HG03342 (cell line): ENCODE results near the gene KRT80.

ENCODE experiments used
- ATAC-seq: cut with Tn5 transposase; IDR thresholded peaks from one replicate; pipeline ENCODE4 v1.9.1; 2021; ENCODE audit warnings: mild to moderate bottlenecking, moderate library complexity; ENCODE audit not compliant: unreplicated experiment

KRT80 gene

DNA sequence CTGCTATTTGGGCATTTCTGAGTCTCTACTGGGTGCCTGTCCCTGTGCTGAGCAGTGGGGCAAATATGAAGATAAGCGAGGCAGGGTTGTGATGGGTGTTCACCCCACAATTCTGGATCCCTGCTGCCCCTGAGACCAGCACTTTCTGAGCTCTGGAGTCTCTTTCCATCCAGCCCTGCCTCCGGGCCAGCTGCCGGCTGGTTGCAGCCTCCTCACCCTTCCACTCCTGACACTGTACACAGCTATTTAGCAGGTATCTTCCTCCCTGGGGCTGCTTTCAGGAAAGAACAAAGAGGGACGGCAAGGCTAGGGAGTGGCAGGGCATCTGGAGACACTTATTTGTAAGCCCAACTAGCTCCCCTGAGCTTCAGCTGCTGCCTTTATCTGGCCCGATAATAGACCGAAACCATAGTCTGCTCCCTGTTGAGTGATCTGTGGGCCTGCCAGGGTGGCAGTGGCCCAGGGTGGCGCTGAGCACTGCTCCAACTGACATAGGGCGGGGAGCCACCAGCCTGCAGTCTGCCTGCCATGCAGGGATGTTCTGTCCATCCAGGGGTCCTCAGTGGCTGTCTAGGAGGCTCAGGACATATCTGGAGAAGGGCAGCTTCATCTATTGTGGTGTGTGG, 7.6 kb upstream of the KRT80 start:
- no peak for ATAC-seq

DNA sequence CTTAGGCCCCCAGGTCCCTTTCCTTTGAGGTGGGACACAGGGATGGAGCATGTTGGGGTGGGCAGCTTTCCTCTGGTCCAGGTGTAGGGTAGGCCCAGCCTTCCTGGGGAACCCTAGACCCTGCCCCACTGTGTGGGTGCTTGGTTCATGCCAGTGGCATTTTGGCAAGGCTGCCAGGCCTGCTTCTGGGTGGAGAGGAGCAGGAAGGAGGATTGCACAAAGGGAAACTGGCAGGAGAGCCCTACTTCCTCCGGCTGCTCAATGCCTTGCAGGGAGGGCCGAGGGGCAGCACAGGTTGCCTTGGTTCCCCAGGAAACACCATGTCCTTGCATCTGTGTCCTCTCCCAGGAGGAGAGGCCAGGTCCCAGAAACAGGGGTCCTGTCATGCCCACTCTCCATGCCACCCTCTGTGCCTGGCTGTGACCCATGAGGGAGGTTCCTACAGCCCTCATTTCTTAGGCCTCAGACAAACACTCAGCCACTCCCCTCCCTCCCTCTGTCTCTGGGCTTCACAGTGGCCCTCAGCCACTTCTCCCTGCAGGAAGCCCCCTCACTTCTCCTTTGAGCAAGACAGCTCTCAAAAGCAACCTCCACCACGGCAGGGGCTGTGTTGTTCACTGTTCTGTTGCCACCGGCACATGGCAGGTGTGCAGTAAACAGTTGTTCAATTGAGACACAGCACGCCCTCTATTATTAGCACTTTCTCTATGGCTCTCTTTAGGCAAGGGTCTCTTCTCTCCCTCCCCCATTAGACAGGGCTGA, 6.8 kb upstream of the KRT80 start:
- no peak for ATAC-seq

DNA sequence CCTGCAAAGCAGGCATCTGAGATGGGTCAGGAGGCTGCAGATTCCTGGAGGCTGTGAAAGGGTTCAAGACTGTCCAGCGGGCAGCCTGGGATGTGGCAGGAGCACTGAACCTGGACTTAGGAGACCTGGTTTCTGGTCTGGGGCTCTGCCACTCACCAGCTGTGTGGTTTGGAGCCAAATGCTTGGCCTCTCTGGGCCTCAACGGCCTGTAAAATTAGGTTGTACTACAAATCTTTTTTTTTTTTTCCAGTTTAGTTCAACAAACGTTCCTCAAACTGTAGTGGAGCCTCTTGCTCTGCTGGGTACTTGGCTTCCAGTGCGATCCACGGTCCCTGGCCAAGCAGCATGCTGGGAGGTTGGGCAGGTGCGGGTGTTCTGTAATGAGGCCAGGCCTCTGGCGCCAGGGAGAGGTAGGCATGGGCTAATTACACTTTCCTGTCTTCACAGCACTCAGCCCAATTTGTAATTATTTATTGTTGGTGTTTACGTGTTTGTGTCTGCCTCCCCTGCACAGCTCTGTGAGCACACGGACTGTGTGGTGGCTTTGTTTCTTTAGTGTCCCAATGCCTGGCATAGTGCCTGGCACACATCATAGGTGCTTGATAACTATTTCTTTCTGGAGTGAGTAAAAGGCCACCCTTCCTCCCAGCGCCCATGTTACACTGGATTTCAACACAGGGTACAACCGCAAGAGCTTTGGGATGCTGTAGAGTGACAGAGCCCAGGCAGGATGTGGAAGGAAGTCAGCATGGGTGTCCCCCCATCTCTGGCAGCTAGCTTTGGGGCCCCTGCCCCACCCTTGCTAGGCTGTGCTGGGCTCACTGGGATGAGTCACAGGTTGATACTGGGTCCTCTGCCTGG, 5.8 kb upstream of the KRT80 start:
- no peak for ATAC-seq

DNA sequence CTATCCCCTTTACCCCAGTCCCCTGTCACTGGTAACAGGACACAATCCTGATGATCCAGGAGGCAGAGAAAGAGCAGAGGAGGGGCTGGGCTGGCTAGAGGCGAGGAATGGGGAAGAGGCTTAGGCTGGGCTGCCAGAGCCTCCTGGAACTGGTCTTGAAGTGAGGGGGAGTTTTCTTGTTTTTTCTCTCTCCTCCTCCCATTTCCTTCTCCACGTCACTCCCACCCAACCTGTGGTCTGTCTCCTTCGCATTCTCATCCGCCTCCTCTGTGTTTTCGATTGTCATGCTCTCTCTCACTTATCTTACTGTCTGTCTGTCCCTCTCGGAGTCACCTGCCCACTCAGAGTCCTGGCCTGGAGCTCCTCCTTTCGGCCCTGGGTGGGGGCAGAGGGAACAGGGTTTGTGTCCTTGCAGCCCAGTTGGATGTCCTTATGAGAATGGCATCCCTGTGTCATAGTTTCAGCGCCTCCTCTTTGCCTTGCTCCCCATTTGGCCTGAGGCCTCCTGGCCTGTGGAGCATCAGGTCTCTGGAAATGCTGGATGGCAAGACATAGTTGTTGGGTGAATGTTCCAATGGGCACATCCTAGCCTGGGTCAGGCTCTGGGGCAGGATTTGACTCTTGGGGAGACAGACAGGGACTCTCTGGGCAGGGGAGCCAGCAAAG, 3.4 kb upstream of the KRT80 start:
- no peak for ATAC-seq

DNA sequence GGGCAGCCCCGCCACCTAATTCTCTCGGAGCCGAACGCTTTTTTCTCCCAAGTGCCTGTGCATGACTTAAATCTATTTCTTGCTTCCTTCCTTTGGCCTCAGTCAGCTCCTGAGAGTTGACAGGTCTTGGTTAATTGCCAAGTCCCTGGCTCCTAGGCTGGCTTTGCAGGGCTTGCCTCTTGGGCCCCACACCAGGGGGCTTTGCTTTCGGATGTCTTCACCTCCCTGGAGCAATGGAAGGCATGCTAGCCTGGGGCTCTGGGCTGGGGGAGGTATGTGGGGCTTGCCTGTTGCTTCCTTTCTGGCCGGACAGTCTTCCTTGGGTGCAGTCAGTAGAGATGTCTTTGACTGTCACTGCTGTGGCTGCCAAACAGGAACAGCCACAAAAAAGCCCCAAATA, 2.2 kb upstream of the KRT80 start:
- ATAC-seq: no peak

DNA sequence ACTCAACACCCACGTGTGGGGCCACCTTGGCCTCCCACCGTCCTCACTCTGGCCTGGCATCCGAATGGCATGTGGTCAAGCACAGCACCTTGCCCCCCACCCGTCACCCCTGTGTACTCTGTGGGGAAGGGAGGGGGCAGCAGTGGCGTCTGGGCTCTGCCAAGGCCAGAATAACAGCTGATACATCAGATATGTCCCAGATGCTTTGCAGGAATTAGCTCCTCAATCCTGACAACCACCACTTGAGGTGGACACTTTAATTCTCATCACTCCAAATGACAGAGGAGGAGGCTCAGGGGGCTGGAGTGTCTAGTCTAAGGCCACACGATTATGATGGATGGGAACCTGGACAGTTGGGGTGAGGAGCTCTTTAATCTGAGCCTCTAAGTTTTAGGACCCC, 1.7 kb upstream of the KRT80 start:
- no peak for ATAC-seq

DNA sequence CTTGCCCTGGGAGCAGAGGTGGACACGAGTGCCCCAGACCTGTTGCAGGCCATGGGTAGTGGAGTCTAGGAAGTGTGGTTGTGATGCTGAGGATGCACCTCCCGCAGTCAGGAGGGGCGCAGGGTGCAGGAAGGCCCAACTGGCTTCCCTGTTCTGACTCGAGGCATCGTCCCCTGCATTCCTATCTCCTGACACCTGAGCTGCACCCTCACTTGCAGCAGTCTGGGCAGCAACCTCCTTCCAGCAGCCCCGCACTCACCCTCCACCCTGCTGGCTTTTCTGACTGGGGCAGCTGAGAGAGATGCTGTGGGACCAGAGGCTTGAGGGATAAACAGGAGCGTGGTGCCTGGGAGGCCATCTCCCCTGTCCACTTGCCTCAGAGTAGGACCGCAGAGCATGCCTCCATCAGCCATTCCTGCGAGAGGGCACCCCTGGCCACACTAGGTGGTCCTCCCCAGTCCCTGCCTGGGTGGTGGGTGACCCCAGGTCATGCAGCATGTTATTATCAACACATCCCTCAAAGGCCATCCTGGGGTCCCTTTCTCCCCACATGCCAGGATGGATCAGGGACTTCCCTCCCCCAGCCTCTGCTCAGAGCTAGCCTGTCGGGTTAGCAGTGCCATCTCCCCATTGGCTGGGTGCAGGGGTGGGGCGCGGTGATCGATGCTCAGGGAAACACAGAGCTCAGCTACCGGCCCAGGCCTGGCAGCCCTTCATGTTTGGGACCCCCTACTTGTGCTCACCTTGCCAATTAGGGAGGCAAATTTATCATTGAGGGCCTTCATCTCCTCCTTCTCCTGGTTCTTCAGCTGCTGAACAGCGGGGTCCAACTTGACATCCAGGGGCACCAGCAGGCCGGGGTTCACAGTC, 719 bp downstream of the KRT80 start:
- no peak for ATAC-seq

DNA sequence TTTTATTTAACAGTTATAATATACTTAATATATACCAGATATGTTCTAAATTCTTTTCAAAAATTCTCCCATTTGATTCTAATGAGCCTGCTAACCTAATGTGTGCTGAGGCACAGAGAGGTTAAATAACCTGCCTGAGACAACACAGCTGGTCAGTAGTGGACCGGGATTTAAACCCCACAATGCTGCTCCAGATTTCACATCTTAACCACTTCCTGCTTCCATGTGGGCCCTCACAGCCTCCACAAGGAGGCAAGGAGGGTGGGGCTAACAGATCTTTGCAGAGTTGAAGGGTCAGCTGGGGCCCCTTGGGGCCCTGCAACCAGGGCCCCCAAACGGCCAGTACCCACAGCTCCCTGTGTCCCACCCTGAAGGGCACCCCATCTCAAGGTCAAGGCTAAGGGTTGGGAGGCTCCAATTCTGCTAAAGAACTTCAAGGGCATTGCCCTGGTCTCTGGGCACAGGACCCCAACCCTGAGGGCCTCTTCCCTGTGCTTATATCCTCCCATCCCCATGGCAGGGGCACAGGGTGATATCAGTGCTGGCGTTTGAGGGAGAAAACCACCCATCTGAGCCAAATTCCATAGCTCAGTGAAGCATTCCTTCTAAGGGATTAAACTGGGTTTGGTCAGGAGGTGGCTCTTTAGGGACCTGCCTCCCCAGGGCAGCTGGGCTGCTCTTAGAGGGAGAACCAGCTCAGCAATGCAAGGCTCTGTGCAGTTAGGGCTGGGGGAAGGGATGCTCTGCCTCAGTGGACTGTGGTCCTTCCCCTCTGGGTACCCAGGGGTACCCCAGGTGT, 2.2 kb downstream of the KRT80 start:
- no peak for ATAC-seq

DNA sequence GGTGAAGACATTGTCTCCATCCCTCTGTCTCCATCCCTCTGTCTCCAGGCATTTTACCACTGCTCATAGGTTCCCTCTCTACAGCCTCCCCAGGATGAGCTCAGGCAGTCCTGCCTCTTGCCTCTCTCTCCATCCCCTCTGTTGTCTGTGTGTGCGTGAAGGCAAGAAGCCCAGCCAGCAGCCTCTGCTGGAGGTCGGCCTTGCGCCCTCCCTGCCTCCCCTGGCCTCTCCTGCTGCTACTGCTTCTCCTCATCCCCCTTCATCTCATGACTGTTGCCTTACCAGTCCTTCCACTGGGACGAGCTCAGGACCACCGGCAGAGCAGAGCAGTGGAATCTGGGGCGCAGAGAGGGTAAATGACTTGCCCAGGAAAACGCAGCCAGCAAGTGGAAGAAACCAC, 3.2 kb downstream of the KRT80 start:
- ATAC-seq: no peak

DNA sequence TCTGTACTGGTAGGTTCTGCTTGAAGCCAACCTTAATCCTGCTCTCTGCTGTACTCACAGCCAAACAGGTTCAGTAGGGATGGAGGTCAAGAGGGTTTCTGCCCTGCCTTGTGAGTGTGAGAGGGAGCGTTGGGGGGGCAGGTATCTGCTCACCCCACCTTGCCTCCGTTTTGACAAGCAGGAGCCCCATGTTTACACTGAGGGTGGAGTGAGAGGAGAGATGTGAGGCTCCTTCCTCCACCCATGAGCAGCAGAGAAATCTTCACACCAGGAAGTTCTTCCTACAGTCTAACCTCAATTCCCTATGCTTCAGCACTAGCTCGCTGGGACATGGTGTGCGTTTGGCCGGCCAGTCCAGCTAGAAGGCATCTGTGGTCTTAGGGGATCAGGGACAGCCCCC, 4.2 kb downstream of the KRT80 start:
- no peak for ATAC-seq

DNA sequence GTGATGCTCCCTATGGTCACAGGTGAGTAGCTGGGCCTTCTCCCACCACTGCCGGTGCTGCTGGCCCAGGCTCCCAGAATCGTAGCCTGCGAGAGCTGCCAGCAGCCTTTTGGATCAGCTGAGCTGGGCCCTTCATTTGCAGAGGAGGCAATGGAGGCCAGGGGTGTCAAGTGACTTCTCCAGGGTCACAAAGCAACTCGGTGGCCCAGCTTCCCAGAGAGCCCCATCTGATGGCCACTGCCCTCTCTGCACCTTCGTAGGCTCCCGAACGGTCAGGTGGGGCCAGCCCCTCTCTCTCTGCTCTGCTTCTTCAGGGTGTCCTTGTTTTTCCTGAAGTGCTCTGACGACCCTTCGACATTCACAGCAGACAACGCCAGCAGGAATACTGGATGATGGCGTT, 4.6 kb downstream of the KRT80 start:
- no peak for ATAC-seq

DNA sequence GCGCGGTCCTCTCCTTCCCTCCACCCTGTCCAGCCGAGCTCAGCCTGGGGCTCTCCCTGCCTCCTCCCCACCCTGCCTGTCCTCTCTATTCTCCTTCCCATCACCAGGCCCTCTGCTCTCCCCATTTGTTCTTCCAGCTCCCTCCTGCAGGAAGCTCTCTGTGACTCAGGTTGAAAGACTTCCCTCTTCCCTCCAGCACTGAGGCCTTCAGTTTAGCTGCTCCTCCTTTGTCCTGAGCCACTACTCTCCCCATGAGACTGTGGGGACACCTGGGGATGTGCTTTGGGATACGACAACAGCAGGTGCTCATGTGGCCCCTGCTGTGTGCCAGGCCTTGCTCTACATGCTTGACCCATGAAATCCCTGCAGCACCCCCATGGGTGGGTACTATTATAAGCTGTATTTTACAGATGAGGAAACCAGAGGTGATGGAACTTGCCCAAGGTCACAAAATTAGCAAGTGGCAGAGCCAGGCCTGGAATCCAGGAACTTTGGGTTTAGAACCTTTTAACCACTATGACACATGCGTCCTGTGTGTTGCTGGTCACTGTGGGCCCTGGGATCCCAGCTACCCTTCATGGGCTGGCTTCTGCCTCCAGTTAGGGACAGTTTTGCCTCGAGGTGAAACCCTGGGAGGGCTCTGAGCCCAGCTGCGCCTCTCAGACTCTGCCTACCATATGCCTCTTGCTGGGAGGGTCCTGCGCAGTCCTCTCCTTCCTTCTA, 5.5 kb downstream of the KRT80 start:
- no peak for ATAC-seq

DNA sequence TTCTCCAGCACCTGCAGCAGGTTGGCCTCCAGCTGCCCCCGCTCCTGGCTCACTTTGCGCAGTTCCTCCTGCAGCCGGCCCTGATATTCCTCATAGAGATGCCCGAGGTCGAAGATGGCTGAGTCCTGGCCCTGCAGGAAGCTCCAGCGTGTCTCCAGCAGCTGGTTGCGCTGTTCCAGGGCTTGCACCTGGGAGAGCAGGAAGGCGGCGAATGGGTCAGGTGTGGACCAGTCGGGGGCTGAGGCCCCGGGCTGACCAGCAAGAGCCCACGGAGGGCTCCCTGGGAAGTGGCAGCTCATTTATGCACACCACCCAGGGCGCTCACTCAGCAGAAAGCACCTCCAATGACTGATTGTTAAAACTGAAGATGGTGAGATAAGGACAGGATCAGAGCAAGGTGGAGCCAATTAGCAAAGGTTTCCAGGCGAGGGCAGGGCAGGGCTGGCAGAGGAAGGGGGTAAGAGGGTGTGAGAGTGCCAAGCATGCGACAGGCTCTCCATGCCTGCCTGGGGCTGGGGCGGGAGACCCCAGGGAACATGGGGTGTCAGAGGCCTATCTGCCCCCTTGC, 6.3 kb downstream of the KRT80 start:
- ATAC-seq: no peak

DNA sequence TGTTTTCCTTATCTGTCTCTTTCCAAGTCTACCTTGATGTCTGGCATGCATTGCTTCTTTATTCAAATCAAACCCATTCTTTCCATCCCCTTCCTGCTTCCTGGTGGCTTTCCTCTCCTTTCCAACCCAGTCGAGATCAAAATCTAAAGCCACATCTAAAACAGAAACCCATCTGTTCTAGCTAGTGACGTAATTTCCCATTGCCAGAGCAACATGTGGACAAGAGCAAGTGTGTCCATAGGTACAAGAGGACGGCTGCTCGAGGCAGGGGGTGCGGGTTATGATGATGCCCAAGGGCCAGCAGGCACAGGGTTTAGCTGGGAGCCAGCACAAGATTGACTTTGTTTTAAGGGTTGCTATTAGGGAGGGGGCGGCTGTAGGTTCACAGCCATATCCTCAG, 7.0 kb downstream of the KRT80 start:
- ATAC-seq: no peak

DNA sequence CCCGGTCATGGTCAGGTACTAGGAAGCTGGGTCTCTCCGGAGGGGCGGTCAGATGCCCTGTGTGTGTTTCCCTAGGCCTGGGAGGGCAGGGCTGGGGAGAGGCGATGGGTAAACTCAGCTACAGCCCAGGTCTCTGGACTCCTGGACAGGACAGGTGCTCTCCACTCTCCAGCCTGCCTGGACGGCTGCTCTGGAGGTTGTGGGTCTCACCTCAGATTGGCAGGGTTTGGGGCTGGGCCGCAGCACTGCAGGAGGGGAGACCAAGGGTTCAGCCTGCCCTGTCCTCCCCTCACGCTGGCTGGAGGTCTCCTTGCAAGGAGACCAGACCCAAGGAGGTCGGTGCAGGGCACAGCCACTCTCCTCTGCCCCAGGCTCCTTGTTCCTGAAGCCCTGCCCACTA, 7.8 kb downstream of the KRT80 start:
- no peak for ATAC-seq

DNA sequence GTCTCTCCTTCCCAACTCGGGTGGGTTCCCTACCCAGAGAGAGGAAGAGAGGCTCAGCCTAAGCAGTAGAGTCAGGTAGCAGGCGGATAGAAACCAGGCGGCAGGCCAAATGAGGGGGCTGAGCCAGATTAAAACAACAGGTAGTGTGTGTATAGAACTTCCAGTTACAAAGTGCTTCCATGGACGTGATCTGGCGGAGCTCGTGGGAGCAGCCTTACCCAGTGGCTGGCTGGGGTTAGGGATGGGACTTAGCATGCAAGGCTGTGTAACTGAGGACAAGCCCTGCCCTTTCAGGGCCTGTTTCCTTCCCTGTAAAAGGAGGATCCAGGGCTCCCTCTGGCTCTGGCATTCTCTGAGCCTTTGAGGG, 8.3 kb downstream of the KRT80 start:
- ATAC-seq: no peak

DNA sequence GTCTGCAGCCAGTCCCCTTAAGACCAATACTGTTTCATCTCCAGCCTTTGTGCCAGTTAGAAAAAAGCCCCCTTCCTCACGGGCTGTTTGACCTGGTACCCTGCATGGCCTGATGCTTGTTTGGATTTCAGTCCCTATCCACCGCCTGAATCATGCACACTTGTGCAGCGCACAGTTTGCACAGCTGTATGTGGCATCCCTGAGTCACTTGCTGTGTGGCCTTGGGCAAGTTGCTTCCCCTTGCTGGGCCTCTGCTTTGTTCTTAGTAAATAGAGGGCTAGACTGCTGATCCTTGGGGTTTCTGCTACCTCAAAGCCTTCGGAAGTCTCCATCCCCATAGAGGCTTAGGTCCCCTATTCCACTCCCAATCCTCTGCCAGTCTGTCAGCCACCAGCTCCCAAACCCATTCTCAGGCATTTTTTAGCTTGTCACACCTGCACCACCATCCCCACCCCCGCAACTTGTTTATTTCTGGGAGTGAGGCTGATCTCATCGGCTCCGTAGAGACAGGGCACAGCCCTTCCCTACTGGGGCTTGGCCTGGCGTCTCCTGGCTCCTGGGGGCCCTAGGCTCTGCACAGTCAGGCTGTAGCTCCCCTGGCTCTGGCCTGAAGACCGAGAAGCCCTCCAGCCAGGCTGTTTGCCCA, 8.8 kb downstream of the KRT80 start:
- no peak for ATAC-seq

DNA sequence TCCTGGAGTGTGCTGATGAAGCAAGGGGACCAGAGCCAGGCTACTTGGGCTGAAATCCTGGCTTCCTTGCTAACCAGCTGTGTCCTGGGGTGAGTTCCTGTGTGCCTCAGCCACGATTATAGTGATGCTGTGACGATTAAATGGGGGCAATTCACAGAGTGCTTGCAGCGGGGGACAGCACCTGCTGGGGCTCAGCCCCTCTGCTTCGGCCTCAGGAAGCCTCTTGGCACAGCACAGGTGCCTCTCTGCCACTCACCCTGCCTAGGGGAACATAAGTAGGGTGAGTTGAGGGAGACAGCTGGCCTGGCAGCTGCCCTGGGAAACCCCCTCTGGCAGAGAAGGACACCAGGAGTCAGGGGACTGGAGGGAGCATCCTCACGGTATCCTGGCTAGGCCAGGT, 9.4 kb downstream of the KRT80 start:
- no peak for ATAC-seq
